Neural progenitor cell (in vitro differentiated cells): Measurements from ENCODE around the gene NPW. TPM values are rescaled to one million over a fixed set of nuclear protein-coding genes. Genes with fewer than 3 reads are reported as not detected.

Experiments
- DNase-seq: peaks from one replicate; pipeline ENCODE4 v3.0.0-alpha.2; 2016; ENCODE audit warnings: low spot score
- H2AFZ ChIP-seq: fragments of 200-600 bp; sonication (generic); replicated peaks from 2 replicates; pipeline ENCODE4 v1.6.1; 2016; ENCODE audit warnings: antibody characterized with exemption
- H3F3A ChIP-seq: fragments of 200-600 bp; sonication (generic); 2 replicates; pipeline ENCODE4 v1.6.1; 2016; ENCODE audit warnings: antibody characterized with exemption, low read depth
- H3K27ac ChIP-seq: fragments of 200-600 bp; sonication (generic); 2 replicates; pipeline ENCODE4 v1.5.1; 2016; ENCODE audit warnings: mild to moderate bottlenecking
- H3K27me3 ChIP-seq: fragments of 200-600 bp; sonication (generic); 2 replicates; pipeline ENCODE4 v1.6.1; 2016; ENCODE audit warnings: mild to moderate bottlenecking, moderate library complexity
- H3K36me3 ChIP-seq: fragments of 200-600 bp; sonication (generic); 2 replicates; pipeline ENCODE4 v1.5.1; 2016
- H3K4me1 ChIP-seq: fragments of 200-600 bp; sonication (generic); 2 replicates; pipeline ENCODE4 v1.6.1; 2016; ENCODE audit warnings: mixed run types
- H3K4me2 ChIP-seq: fragments of 200-600 bp; sonication (generic); 2 replicates; pipeline ENCODE4 v1.6.1; 2016
- H3K4me3 ChIP-seq: fragments of 200-600 bp; sonication (generic); 2 replicates; pipeline ENCODE4 v1.5.1; 2016
- H3K79me2 ChIP-seq: fragments of 200-600 bp; sonication (generic); 2 replicates; pipeline ENCODE4 v1.6.1; 2016; ENCODE audit warnings: low read depth
- H3K9ac ChIP-seq: fragments of 200-600 bp; sonication (generic); 2 replicates; pipeline ENCODE4 v1.6.1; 2016
- H3K9me3 ChIP-seq: fragments of 200-600 bp; sonication (generic); 2 replicates; pipeline ENCODE4 v1.5.1; 2016; ENCODE audit warnings: low read depth
- H4K20me1 ChIP-seq: fragments of 200-600 bp; sonication (generic); 2 replicates; pipeline ENCODE4 v1.6.1; 2016; ENCODE audit warnings: low read depth
- H3K27ac Mint-ChIP-seq: 3 replicates; pipeline ENCODE4 v1.8.0; 2021; ENCODE audit warnings: mixed read lengths
- H3K27me3 Mint-ChIP-seq: 2 replicates; pipeline ENCODE4 v1.8.0; 2022; ENCODE audit warnings: low read depth, mild to moderate bottlenecking, inconsistent platforms, moderate library complexity, mixed read lengths; ENCODE audit not compliant: insufficient read depth
- H3K36me3 Mint-ChIP-seq: 3 replicates; pipeline ENCODE4 v1.8.0; 2021; ENCODE audit warnings: mixed read lengths
- H3K4me1 Mint-ChIP-seq: 3 replicates; pipeline ENCODE4 v1.8.0; 2021; ENCODE audit warnings: mixed read lengths
- H3K4me3 Mint-ChIP-seq: 3 replicates; pipeline ENCODE4 v1.8.0; 2021; ENCODE audit warnings: mild to moderate bottlenecking, moderate library complexity, mixed read lengths
- H3K9me3 Mint-ChIP-seq: 3 replicates; pipeline ENCODE4 v1.8.0; 2020; ENCODE audit warnings: mixed read lengths
- EZH2 ChIP-seq: fragments of 200-600 bp; sonication (generic); IDR thresholded peaks from 2 replicates; pipeline ENCODE4 v1.6.1; 2017; ENCODE audit warnings: antibody characterized with exemption, mild to moderate bottlenecking, moderate library complexity
- EZH2phosphoT487 ChIP-seq: fragments of 200-600 bp; sonication (generic); IDR thresholded peaks from 2 replicates; pipeline ENCODE4 v1.6.1; 2017; ENCODE audit warnings: antibody characterized with exemption
- total RNA-seq: library from RNA; depleted of rRNA; stranded (reverse); fragments of >200 nt; gene quantifications from 2 replicates; pipeline ENCODE4 v1.2.3, GENCODE V29; 2015; ENCODE audit warnings: low replicate concordance
- TF ChIP-seq, protein P1 (sequence below): fragments of 200-600 bp; sonication (generic); IDR thresholded peaks from 2 replicates; pipeline ENCODE4 v1.5.1; 2017; ENCODE audit warnings: antibody characterized with exemption, mild to moderate bottlenecking

NPW gene
- total RNA-seq, 1 donor from 2014 or later, result not detected

DNA sequence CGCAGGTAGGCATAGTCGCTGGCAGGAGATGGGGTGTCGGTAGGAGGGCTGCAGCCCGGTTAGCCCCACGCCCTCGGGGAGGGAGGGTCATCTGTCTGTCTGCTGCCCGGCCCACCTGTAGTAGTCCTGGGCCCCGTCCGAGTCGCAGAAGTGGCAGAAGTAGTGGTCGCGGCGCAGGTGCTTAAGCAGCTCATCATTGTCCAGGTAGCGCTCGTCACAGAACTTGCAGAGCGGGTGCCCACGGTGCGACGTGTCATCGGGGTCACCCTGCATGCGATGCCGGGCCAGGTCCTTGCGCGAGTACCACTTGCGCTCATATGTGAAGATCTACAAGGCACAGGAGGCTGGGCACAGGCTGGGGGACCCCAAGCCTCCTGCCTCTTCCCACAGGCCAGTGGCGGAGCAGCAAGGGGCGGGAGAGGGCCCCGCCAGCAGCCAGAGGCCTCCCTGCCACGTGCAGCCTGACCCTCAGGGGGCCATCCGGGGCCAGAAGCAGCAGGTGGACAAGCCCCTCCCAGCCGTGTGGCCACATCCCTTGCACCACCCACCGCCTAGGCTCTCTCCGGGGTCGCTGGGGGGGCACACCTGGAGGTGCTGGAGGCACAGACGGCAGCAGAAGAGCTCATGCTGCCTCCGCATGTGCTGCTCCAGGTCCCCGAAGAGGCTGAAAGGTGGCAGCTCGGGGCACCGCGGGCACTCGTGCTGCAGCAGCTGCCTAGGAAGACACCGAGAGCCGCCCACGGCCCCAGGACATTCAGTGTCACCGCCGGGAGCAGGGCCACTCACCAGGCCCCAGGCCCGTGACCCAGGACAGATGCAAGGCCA is 17.0 kb upstream of the NPW start:
- Histone ChIP-seq H3K9me3 (no peaks in the 10 kb centered on the region), H3K9ac (no peak overlapping the region), H3K4me1 (peaks cover 6% of the 10 kb centered on the region), H3K27ac (no peak overlapping the region), H3K4me3 (no peak overlapping the region), H3F3A (peaks cover 16% of the 10 kb centered on the region), H3K27me3 (no peaks in the 10 kb centered on the region), H3K79me2 (peaks cover 34% of the 10 kb centered on the region), H3K36me3 (no peaks in the 10 kb centered on the region), H2AFZ (no peak overlapping the region), H3K4me2 (no peak overlapping the region), H4K20me1 (peaks cover 50% of the 10 kb centered on the region)
- Mint-ChIP-seq H3K4me3 (no peak overlapping the region), H3K36me3 (peaks cover 3% of the 10 kb centered on the region), H3K27me3 (no peaks in the 10 kb centered on the region), H3K4me1 (peaks cover 16% of the 10 kb centered on the region), H3K9me3 (no peaks in the 10 kb centered on the region), H3K27ac (no peak overlapping the region)
- TF ChIP-seq, protein P1, sequence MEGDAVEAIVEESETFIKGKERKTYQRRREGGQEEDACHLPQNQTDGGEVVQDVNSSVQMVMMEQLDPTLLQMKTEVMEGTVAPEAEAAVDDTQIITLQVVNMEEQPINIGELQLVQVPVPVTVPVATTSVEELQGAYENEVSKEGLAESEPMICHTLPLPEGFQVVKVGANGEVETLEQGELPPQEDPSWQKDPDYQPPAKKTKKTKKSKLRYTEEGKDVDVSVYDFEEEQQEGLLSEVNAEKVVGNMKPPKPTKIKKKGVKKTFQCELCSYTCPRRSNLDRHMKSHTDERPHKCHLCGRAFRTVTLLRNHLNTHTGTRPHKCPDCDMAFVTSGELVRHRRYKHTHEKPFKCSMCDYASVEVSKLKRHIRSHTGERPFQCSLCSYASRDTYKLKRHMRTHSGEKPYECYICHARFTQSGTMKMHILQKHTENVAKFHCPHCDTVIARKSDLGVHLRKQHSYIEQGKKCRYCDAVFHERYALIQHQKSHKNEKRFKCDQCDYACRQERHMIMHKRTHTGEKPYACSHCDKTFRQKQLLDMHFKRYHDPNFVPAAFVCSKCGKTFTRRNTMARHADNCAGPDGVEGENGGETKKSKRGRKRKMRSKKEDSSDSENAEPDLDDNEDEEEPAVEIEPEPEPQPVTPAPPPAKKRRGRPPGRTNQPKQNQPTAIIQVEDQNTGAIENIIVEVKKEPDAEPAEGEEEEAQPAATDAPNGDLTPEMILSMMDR, result no peak
- TF ChIP-seq EZH2, result no peak
- no peak for TF ChIP-seq EZH2phosphoT487
- peak; percentile 1 for DNase-seq

DNA sequence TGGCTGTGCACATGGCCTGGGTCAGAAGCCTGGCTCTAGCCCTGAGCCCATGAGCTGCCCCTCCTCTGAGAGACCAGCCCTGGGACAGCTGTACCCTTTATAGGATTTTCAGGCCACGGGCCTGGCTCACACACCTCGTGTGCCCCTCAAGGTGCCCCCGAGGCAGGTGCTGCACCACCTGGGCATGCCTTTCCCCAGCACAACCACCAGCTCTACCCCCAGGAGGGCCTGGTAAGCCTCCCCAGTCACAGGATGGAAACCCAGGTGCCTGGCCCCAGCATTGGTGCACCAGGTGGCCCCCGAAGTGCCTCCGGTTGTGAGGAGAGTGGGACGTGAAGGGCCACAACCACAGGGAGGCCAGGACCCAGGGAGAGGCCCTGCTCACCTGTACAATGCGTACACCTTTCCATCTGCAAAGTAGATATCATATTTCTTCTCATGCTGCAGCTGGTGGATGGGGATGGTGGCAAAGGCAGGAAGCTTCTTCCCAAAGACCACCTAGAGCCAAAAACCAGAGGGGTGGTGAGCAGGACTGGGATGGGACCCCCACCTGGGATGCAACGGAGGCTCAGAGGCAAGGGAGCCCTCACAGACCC is 16.3 kb upstream of the NPW start:
- Histone ChIP-seq H3K27me3 (no peaks in the 10 kb centered on the region), H3K9ac (no peak overlapping the region), H3K79me2 (peaks cover 41% of the 10 kb centered on the region), H3K4me1 (peaks cover 10% of the 10 kb centered on the region), H3K27ac (no peak overlapping the region), H3K36me3 (no peaks in the 10 kb centered on the region), H2AFZ (no peak overlapping the region), H3F3A (peaks cover 16% of the 10 kb centered on the region), H3K9me3 (no peaks in the 10 kb centered on the region), H4K20me1 (peaks cover 57% of the 10 kb centered on the region), H3K4me2 (no peak overlapping the region), H3K4me3 (no peak overlapping the region)
- Mint-ChIP-seq H3K27me3 (no peaks in the 10 kb centered on the region), H3K9me3 (no peaks in the 10 kb centered on the region), H3K4me1 (peaks cover 21% of the 10 kb centered on the region), H3K27ac (no peak overlapping the region), H3K36me3 (peaks cover 2% of the 10 kb centered on the region), H3K4me3 (peak overlapping the region; percentile 58)
- DNase-seq, result peak; percentile 1
- TF ChIP-seq, protein P1, result no peak
- no peak for TF ChIP-seq EZH2
- no peak for TF ChIP-seq EZH2phosphoT487

DNA sequence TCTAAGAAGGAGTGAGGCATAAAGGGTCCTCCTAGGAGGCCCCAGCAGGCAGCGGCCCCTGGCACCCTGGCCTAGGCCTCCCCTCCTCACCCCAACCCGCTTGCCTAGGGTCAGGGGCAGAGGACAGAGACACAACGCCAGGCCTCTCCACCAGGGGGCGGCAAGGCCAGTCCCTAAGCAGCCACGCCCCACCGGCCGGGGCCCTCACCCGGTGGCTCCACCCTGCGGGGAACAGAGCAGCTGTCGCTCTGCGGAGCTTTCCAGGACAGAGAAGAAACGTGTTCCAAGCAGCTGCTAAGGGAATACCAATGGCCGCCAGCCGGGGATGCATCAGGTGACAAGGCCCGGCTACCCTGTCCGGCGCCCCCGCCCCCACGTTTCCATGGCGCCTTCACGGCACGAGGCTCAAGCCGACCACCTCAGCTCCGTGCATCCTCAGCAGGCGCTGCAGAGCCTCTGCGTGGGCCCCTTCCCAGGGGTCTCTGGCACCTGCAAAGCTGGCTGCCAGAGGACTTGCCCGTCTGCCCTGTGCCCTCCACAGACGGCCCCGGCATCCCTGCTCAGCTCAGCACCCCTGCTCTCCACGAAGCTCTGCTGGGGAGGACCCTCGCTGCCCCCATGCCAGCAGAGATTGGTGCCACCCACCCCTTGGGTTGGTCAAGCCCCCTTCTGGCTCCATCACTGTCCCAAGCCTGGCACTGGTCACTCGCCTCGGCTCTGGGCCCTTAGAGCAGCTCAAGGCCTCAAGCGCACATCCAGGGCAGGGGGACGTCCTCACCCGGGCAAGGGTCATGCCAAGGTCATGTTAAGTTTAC is 15.6 kb upstream of the NPW start:
- Histone ChIP-seq H3K4me2 (peak overlapping the region; percentile 60), H3K36me3 (no peaks in the 10 kb centered on the region), H3K27me3 (no peaks in the 10 kb centered on the region), H3F3A (peaks cover 19% of the 10 kb centered on the region), H3K9me3 (no peaks in the 10 kb centered on the region), H3K9ac (no peak overlapping the region), H4K20me1 (peaks cover 64% of the 10 kb centered on the region), H3K27ac (peak overlapping the region; percentile 44), H3K4me3 (peak overlapping the region; percentile 8), H3K79me2 (peaks cover 48% of the 10 kb centered on the region), H2AFZ (no peak overlapping the region), H3K4me1 (peaks cover 14% of the 10 kb centered on the region)
- Mint-ChIP-seq H3K4me3 (peak overlapping the region; percentile 35), H3K36me3 (peaks cover 4% of the 10 kb centered on the region), H3K27me3 (no peaks in the 10 kb centered on the region), H3K27ac (no peak overlapping the region), H3K9me3 (no peaks in the 10 kb centered on the region), H3K4me1 (peaks cover 27% of the 10 kb centered on the region)
- no peak for TF ChIP-seq EZH2phosphoT487
- TF ChIP-seq, protein P1, result peak; percentile 98
- peak; percentile 99 for DNase-seq
